Stimulated activated CD4-positive, alpha-beta T cell treated with anti-CD3 and anti-CD28 coated beads, Interleukin-15, amount 100 ng/mL, for 24 hours (primary cell): ENCODE measurements around the gene TLL2.

Source experiments
- DNase-seq: peaks from one replicate; pipeline ENCODE4 v3.0.0-alpha.2; 2020

The TLL2 gene

DNA sequence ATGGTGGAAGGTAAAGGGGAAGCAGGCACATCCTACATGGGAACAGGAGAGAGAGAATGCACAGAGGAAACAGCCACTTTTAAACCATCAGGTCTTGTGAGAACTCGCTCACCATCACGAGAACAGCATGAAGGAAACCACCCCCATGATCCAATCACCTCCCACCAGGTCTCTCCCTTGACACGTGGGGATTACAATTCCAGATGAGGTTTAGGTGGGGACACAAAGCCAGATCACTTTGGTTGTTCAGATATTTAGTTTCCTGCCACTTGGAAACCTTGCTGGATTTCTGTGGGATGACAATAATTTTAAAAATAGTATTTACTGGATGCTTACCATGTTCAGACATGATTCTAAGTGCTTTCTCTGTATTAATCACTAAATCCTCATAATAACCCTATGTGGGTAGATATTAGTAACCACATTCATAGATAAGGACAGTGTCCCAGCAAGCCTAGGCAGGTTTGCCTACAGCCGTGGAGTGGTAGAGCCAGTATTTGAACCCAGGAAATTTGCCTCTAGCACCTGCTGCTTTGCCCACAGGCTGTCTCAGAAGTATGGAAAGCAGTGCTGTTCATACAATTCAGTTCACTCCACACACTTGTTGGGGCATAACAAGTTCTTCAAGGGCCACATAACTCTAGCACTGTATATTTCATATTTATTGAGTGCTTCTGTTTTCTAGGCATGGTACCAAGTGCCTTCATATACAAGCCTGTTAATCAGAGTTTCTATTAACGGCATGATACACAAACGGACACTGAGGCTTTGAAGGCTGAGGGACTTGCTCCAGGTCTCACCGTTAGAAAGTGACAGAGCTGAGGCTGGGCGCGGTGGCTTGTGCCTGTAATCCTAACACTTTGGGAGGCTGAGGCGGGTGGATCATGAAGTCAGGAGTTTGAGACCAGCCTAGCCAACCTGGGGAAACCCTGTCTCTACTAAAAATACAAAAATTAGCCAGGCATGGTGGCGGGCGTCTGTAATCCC, 8.3 kb downstream of the TLL2 start:
- DNase-seq, result no peak

DNA sequence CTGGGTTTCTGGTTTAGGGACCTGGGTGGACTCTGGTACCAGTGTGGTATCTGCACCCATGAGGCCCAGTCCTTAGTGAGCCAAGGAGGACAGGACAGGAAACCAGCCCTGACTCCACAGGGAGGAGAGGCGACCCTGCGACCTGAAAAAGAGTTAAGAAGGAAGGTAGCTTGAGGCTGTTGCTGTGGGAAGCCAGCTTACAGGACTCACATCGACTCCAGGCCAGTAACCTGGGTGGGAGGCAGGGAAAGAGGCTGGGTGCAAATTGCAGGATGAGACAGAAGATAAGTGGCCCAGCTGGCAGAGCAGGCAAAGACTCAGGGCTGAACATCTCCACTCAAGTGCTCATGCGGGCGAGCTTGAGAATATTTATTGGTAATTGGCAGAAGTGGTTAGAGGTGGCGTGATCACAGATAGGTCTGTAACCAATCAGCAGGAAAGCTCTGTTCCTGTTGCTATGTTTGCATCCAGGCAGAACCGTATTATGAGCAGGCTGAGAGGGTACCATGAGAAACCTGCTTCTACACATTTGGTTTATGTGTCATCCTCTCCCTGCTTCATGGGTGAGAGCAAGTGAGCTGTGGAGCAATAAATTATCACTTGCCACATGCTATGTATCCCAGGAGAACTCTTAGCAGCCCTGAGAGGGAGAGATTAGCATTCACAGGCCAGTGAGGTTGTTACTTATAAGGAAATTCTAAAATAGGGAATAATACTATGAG, 11.0 kb downstream of the TLL2 start:
- DNase-seq, result no peak

DNA sequence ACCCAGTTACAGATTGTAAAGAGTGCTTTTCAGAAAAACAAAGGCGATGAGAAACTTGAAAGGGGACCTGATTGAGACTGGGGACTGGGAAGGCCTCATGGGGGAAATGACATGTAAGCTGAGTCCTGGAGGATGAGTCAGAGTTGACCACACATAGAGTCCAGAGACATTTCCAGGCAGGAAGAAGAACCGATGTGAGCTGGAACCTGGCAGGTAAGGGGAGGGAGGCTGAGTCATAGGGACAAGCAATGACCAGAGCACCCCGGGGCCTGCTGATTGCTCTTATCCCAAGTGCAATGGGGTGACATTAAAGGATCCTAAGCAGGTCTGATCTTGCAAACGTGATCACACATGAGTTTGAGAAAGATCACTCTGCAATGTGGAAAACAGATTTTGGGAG, 11.7 kb downstream of the TLL2 start:
- DNase-seq, result no peak

DNA sequence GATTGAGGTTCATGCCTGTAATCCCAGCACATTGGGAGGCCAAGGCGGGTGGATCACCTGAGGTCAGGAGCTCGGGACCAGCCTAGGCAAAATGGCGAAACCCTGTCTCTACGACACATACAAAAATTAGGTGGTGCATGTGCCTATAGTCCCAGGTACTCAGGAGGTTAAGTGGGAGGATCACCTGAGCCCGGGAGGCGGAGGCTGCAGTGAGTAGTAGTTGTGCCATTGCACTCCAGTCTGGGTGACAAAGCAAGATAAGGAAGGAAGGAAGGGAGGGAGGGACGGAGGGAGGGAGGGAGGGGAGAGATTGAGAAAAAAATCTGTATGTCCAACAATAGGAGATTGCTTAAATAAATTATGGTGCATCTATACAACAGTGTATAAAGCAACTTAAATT, 13.2 kb downstream of the TLL2 start:
- DNase-seq, result no peak

DNA sequence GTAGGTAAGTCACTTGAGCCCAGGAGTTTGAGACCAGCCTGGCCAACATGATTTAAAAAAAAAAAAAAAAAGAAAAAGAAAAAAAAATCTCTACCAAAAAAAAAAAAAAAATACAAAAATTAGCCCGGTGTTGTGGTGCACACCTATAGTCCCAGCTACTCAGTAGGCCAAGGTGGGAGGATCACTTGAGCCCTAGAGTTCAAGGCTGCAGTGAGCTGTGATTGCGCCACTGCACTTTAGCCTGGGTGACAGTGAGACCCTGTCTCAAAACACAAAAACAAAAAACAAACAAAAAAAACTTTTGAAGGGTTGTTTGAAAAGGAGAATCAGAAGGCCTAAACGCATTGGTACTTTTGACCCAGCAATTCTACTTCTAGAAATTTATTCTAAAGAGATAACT, 13.7 kb downstream of the TLL2 start:
- DNase-seq, result no peak

DNA sequence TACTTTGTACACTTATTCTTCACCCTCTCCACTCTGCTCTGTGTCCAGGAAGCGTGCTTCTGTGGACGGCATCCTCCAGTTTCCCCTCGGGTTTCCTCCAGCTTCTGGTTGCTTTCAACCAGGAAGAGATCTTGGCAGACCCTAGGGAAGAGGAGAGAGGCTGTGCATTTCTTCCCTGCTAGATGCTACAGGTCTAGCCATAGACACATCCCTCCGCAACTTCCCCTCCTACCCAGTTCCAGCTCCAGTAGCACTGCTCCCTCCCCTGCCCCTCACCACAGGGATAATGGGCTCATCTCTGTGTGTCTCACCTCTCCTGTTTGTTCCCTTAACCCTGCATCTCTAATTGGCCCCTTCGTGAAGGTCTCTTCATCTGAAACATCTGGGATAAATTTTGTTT, 16.3 kb downstream of the TLL2 start:
- no peak for DNase-seq

DNA sequence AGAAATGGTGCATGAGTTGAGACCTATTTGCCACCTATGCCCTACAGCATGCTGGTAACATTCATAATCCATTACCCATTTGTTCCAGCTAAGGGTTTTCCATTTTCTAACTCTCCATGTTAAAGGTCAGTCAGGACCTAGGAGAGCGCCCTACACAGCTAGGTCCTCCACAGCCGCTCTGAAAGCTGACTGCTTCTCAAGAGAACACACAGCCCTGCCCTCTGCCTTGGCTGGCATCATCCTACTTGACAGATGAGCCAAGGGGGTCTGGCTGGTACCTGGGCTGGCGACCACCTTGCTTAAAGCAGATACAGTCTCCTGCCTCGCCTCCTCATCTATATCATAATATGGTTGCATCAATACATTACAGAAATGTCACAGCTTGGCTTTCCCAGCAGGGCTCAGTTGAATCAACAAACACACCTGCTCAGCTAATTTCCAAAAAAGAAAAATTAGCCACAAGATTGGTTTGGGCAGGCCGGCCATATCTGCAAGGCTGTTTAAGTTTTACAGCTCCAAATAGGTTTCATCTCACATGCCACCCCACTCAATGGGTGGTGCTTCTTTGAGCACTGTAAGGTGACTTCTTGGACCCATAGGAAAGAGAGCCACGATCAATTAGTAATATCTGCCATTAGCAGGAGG, 17.3 kb downstream of the TLL2 start:
- peak; percentile 7 for DNase-seq

DNA sequence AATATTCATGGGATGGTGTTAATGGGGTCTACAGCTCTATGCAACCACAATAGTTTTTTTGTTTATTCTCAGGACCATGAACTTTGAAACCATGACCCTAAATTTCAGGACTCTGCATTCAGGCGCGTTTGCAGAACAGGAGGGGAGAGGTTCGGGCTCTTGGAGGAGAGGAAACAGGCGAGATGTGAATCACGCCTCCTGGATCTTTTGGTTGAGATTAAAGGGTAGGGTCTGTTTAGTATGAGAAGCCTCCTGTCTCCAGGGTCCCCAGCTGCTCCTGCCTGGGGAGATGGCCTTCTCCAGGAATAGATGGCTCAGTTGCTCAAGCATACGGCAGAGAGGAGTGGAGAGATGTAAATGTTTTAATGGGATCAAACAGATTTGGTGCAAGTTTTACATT, 18.2 kb downstream of the TLL2 start:
- no peak for DNase-seq

DNA sequence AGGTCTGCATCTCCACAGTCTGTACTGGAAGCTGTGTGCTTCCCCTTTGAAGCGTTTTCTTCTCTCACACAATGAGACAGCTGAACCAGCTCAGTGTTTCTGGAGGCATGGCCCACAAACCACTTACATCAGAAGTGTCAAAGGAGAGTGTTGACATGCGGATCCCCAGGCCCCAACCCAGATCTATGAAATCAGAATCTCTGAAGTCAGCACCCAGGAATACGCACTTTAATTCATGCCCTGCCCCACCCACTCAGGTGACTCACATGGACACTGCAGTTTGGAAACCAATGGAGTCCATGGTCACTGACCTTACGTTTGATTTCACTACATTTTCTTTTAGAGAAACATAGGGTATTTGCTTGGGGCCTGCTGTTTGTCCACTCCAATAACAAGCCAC, 19.0 kb downstream of the TLL2 start:
- DNase-seq, result no peak

DNA sequence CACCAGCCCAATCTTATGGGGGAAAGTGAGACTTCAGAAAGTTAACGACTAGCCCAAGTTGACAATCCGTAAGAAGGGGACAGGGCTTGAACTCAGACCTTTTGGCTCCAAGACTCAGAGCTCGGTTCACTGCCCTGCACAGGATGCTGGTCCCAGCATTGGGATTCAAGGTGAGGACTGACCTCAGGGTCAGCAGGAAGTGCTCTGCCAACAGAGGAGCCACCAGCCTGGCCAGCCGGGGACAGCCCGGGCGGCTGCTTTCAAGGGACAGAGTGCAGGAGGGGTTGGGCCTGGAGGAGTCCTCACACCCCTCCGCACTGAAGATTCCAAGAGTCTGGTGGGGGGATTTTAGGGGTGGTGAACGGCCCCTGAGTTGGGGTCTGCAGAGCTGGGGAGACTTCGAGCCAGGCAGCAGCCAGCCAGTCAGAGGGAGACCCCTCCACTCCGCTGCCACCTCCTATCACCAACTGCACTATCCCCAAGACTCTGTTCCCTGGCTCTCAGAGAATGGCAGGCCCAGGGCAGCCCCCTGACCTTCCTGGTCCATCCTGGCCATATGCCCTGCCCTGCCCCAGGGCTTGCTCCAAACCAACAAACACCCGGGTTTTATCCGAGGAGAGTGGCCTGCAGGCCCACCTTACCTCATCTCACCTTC, 19.7 kb downstream of the TLL2 start:
- no peak for DNase-seq

DNA sequence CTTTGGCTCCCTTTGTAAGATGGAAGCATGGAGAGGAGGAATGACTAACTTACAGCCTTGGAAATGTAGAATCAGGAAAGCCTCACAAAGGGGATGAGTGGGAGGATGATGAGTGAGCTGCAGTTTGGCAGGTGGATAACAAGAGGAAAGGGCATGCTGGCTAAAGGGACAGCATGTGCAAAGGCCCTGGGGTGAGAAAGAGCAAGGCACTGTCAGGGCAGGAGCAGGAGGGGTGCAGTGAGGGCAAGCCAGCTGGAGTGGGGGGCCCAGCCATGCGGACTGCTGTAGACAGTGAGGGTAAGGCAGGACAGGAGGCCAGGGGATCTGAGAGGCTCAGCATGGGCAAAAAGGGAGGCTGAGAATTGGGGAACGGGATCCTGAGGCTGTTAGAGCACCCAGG, 20.5 kb downstream of the TLL2 start:
- no peak for DNase-seq

DNA sequence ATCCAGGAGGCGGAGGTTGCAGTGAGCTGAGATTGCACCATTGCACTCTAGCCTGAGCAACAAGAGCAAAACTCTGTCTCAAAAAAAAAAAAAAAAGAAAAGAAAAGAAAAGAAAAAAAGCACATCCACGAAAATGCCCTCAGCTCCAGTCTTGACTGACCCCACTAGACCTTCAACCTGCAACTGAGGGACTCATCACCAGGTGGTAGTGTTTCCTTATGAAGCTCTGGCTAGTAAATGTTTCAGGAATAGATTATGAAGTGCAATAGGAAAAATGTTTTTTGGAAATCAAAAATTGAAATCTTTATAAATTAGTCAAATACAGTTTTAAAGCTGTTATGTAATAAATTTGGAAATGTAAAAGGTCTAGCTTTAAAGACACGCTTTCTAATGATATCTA, 22.4 kb downstream of the TLL2 start:
- no peak for DNase-seq

DNA sequence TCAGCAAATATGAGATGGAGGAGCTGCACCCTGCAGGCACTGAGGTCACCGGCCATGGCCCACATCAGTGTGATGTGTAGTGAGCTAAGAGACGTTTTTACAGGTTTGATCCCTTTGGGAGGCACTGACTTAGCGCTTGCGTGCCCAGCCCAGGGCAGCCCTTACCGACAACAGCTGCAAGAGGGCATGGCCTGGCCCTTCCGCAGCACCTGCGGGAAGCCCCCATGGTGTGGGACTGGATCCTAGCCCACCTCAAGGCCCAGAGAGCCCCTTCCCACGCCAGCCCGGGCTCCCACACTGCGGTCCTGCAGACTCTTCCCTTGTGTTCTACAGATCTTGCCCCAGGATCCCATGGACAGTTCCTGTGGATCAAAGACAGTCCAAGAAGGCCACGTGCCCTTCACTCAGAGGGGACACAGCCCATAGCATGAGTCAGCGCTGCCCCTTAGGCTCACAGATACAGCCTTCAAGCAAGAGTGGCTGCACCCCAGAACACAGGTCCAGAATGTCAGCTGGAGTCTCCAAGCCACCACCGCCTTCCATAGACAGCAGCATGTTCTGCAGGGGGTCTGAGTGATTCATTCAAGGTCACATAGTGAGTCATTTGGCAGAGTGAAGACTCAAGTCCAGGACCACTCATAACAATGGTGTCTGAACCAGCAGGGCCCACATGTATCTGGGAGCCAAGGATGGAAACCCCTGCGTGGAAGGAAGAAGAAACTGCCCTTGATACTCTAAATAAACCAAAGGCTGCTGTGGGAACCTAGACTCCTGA, 25.4 kb downstream of the TLL2 start:
- DNase-seq, result no peak

DNA sequence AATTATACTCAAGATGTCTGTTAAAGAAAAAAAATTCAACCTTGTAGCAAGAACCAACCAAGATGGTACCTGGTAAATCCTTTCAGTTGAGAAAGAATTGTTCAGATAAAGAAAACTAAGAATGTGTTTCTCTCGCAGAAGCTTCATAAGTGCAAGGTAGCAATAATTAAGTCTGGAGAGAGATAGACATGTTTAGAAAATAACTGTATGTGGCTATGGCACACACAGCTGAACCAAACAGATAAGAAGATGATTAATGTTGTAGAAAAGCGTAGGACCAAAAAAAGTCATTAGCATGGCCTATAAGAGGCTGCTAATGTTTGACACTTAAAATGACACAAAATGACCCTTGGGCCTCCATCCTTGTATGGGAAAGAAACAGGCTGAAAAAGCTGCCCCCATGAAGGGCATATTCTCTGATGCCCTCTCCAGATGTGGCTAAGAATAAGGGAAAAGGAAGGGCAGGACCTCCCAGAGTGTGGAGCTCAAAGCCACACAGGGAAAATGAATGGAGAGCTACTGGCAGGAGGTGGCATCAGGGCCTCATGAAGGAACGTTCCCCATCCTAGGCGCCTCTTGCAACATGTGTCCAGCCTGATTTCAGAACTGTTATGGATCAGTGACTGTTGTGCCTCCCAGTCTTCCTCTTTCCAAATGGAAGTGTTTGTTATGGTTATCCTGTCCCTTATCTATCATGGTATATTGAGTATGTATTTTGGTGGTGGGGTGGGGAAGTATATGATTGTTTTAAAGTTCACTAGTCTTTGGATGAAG, 30.7 kb downstream of the TLL2 start:
- DNase-seq, result no peak

DNA sequence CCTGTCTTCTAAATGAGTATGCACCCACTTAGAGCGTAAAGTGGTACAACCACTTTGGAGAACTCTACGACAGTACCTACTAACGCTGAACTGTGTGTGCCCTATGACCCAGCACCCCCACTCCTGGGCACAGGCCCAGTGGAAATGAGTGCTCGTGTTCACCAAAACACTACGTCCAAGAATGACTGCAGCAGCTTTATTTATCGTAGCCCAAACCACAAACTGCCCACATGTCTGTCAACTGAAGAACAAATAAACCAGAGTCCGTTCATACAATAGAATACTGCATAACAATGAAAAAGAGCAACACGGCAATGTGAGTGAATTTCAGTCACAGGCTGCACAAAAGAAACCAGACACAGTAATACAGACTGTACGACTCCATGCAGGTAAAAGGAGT, 35.4 kb downstream of the TLL2 start:
- no peak for DNase-seq

DNA sequence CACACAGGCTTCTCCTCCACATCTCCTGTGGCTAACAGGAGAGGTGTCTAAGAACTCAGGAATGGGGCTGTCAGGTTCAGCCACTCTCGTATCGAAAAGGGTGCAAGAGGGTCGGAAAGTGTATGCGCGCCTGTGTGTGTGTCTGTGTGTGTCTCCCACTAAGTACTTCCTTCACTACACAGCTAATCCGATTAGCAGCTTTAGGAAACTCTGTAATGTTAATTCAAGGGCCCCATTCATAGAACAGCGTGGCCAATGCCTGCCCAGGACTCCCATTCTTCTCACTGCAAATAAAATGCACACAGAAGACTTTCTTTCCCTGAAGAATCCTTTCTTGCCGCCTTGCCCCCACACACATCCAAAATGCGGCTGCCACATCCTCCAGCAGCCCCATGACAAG, 39.9 kb downstream of the TLL2 start:
- no peak for DNase-seq

DNA sequence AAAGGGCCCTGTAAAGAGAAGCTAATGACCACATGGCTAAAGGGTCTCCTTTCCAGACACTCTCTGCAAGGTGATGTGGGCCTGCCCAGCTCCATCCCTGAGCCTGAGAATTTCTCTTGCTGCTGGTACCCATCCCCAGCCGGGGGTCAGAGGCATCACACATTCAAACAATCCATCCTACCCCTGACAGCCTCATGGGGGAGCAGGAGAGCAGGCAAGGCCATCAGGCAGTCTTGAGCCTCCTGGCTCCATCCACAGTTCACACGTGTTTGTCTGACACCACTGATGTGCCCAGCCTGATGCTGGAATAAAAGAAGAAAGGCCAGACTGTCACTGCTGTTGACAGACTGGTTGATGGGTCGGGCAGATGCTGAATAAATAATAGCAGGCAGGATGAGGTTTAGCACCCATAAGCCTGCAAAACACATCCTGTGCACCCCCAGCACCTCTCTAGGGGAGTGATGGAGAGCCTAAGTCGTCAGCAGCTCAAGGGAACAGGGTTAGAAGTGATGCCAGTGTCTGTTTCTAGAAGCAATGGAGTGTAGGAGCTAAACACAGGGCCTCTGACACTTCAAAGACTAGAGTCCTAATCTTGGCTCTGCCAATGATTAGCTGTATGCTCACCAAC, 43.5 kb downstream of the TLL2 start:
- peak; percentile 44 for DNase-seq

DNA sequence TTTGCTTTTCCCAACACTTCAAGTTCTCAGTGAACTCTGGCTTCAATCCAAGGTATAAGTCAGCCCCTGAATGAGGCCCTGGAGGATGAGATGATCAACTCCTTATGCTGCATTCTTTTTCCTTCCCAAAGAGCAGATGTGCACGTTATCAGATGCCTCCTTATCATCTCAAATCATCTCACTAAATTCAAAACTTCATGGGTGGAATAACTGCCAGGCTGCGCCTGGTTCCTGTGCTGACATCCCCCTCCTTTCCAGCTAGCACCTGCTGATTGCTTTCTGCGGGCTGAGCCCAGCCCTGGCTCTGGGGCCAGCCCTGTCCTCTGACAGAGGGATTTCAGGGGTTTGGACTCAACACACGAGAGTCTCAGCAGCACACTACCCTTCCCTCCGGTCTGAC, 44.9 kb downstream of the TLL2 start:
- DNase-seq, result no peak

DNA sequence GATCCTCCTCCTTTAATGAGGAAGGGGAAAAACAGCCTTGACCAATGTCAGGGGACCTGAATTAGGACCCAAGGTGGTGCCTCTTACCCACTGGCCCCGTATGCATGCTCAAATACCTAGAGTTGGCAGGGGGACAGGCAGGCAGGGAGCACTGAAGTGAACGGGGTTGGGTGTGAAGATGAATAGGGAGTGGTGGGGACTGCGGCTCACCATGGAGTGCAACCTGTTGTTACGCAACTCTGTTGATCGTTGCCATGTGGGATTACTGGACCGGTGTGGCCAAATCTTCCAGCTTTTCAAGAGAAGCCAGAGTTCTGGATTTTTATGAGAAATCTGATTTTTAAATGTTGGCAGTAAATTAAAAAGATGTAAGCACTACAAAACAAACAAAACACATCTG, 48.1 kb downstream of the TLL2 start:
- DNase-seq, result no peak

DNA sequence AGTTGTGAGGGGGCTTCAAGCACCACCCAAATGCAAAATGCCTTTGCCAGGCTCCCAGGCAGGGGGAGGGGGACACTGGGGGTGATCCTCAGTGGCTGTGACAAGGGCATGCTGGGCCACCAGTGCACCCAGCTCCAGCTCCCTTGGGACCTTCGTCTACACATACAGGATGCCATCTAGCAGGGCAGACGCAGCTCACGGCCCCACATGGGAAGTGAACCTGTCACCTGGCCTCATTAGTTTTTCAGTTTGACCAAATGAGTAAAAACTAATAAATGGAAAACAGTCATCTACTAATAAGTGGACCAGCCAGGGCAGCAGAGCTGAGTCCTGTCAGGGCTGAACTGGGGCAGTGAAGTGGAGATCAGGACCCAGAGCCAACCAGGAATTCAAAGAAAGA, 50.2 kb downstream of the TLL2 start:
- DNase-seq, result no peak

DNA sequence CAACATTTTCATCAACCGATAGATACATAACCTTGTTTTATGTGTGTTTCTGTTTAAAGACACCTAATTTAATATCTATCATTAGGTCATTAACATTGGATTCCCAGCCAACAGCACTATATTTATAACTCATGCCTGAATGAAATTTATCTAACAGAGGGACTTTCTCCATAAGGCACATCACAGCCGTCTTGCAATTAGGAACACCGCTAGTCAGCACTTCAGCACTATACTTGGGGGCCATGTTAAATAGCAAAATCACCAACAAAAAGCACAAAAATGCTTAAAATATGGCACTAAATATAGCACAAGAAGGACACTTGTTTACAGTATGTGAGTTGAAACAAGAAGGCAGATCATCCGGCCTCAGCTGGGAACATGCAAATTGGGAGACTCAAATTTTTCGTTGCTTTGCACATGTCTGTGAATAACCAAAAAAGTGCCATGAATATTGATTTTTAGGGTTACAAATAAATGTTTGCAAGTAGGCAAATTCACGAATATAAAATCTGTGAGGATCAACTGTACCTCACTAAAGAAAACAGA, 51.0 kb downstream of the TLL2 start:
- DNase-seq, result no peak
